Colon (tissue), 2 donors: ENCODE measurements around the gene EIF4G3.
"Not testable (repeated sequence)": the region's sequence is repeated elsewhere in the genome, so short reads cannot be mapped to it uniquely, and the experiment has no call there.

ENCODE experiments used
- FAIRE-seq: peaks from 2 replicates; lab custom pipeline; 2012; peaks lifted over from hg19 to GRCh38; lab: Jason Lieb, UNC
- donor health status: control.
- donor health status: control.

Gene EIF4G3

DNA sequence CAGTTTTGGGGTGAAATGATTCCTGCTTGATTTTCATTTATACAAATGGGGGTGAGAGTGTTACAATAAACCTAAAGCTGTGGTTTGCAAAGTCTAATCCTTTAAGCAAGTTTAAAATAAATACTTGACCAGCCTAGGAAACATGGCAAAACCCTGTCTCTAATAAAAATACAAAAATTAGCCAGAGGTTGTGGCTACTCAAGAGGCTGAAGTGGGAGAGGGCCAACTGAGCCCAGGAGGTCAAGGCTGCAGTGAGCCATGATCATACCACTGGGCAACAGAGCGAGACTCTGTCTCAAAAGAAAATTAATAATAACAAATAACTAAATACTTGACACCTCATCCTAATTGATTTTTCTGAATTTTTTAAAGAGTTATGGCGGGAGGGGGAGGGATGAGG is 110.8 kb downstream of the EIF4G3 start:
- no peak for FAIRE-seq

DNA sequence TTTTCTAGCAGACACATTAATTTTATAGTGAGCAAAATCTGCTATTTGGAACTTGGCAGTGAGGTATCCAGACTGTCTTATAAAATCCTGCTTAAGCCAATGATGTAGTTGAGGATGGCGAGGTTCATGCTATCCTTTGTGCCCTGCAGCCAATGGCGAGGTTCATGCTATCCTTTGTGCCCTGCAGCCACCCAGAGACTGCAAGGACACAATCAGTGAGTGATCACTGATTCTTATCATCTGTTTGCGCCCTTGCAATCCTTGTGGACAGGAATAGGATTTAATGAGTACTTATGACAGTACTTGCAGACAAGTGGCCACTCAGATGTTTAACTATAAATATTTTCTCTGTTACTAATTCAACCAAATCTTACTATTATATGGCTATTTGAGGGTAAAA is 112.6 kb downstream of the EIF4G3 start:
- FAIRE-seq: no peak

DNA sequence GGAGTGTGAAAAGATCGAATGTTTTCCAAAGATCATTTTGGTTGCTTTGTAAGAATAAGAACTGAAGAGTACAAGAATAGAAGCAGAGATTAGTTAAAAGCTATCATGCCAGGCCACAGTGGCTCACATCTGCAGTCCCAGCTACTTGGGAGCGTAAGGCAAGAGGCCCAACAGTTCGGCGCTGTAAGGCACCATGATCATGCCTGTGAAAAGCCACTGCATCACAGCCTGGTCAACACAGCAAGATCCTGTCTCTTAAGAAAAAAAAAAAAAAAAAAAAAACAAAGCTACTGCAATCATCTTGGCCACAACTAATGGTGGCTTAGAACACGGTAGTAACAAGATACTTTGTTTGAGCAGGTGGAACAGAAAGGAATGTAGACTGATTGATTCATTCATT is 116.2 kb downstream of the EIF4G3 start:
- FAIRE-seq: no peak

DNA sequence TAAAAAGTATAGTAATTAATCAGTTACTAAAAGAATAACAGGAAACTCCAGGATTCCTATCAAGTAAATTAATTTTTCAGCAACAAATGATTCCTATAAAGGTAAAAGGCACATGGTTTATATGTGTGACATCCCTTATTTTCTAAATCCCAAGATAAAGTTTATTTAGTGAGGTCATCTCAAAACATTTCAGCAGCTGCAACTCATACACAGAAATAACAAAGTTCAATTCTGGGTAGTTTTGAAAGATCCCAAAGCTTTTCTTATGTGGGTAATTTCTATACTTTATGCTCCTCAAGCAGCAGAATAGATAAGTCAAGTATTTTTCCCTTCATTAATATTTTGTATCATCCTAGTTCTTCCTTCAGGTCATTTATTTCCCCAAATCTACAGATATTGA is 117.7 kb downstream of the EIF4G3 start:
- no peak for FAIRE-seq

DNA sequence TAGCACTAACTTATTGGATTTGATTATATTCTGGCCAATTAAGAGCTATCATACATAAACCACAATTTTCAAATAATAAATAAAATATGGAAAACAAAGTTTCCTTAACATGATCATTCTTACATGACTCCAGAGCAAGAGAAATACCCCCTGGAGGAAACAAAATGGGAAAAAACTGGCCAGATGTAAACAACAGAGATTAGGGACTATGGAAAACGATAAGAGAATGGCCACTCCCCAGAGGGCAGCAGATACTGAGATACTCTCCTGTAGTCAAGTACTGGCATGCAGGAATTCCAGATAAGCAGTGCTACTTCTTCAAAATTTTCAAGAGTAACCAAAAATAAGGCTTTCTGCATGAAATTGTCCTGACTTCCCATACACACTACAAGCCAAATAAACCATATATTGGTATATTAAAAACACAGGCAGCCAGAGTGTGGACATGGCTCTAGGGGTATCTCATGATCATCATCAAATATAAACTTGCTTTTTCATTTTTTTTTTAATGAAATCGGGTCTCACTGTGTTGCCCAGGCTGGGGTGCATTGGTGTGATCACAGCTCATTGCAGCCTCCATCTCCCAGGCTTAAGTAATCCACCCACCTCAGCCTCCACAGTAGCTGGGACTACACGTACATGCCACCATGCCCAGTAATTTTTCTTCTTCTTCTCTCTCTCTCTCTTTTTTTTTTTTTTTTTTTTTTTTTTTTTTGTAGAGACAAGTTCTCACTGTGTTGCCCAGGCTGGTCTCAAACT is 118.5 kb downstream of the EIF4G3 start:
- no peak for FAIRE-seq

DNA sequence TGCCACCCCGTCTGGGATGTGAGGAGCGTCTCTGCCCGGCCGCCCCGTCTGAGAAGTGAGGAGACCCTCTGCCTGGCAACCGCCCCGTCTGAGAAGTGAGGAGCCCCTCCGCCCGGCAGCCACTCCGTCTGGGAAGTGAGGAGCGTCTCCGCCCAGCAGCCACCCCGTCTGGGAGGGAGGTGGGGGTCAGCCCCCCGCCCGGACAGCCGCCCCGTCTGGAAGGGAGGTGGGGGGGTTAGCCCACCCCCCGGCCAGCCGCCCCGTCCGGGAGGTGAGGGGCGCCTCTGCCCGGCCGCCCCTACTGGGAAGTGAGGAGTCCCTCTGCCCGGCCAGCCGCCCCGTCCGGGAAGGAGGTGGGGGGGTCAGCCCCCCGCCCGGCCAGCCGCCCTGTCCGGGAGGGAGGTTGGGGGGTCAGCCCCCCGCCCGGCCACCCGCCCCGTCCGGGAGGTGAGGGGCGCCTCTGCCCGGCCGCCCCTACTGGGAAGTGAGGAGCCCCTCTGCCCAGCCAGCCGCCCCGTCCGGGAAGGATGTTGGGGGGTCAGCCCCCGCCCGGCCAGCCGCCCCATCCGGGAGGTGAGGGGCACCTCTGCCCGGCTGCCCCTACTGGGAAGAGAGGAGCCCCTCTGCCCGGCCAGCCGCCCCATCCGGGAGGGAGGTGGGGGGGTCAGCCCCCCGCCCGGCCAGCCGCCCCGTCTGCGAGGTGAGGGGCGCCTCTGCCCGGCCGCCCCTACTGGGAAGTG is 123.3 kb downstream of the EIF4G3 start:
- FAIRE-seq: not testable (repeated sequence)

DNA sequence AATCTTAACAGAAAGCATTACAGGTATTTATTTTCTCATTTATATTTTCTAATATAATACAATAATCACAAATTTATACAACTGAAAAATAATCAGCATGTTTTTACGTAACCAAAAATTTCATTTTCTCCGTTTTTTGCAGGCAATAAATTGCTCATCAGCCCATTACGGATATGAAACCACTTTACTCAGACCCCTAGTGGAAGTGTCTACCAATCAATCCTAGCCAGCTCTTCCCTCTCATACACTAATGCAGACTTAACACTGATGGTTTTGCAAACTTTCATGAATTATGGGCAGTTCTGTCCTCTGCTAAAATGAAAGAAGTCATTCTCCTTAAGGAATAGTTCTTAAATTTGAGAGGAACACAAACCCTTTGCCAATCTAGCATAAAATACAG is 124.7 kb downstream of the EIF4G3 start:
- no peak for FAIRE-seq

DNA sequence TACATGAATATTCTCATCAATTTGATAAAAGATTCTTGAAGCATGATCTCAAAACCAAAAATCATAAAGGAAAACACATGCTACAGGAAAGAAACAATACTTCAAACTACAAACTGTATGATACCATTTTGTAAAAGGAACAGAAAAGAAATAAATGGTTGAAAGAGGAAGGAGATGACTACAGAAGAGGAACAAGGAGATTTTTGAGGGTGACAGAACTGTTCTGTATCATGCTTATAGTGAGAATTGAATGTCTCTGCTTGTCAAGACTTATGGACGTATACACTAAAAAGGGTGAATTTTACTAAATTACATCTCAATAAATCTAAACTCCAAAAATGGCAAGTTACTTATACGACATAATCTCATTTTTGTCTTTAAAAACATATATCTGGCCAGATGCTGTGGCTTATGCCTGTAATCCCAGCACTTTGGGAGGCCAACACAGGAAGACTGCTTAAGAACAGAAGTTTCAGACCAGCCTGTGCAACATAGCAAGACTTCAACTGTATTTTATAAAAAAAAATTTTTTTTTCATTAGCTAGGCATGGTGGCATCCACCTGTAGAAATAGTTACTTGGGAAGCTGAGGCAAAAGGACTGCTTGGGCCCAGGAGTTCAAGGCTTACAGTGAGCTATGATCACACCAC is 125.4 kb downstream of the EIF4G3 start:
- FAIRE-seq: no peak

DNA sequence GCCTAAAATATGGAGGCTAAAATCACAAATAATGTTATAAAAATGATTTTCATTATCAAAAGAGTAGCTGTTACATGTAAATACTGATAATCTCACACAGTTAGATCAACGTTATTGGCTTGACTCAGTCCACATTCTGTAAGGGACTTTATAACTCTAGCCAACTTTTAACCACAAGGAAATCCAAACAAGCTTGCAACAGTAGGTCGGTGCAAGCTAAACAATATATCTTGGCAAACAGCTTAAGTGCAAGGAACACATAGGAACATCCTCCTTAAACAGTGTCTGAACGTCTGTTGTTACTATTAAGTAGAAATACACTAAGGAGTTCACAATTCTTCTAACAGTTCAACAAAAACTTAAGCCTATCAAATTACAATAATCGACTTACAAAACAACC is 126.7 kb downstream of the EIF4G3 start:
- no peak for FAIRE-seq

DNA sequence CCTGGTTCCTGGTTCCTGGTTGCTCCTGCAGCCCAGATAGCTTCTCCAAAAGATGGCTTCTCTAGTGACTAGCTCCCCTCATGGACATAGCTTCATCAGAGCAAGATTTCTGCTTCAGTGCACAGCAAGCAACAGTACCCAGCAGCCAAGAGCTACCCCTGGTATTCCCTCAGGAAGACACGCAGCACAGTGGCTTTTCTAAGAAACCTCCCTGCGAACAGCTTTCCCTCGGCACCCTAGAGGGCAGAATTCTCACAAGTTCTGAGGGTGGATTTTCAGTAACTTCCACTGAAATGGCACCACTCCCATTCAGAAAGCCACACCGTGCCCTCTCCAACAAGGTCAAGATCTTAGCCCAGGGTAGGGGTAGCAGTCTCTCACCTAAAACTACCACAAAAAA is 128.2 kb downstream of the EIF4G3 start:
- no peak for FAIRE-seq

DNA sequence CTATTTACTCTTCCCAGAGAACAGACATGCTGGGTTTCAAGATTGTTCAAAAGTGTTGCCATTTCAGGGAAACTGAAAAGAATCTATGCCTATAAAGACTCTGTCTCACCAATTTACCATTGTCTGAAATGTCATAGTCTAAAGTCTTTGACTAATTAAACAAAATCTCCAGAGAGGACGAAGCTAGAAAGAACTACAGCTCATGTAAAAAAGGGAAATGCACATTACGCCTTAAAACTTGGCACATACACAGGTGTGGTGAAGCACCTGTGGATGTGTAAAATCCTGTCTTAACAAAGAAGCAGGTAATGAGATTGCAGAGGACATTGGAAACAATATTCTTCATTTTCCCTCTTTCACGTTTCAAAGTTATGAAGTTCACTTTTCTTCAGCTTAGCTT is 130.6 kb downstream of the EIF4G3 start:
- FAIRE-seq: no peak

DNA sequence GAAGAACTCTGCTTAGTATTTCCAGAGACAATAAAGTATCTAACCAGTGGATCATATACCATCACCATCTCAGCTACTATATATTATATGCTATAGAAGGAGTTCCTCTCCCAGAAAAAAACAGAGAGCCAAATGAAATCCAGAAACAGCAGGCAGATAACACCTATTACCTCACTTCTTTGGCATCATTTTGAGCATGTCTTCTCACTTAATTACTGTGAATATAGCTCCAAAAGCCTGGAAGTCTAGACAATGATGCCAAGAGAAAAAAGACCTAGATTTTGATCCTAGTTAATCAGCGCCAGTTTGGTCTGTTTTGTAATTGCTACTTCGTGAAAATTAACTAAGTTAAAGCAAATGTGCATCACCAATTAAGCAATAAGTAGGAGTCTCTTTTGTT is 131.3 kb downstream of the EIF4G3 start:
- FAIRE-seq: no peak

DNA sequence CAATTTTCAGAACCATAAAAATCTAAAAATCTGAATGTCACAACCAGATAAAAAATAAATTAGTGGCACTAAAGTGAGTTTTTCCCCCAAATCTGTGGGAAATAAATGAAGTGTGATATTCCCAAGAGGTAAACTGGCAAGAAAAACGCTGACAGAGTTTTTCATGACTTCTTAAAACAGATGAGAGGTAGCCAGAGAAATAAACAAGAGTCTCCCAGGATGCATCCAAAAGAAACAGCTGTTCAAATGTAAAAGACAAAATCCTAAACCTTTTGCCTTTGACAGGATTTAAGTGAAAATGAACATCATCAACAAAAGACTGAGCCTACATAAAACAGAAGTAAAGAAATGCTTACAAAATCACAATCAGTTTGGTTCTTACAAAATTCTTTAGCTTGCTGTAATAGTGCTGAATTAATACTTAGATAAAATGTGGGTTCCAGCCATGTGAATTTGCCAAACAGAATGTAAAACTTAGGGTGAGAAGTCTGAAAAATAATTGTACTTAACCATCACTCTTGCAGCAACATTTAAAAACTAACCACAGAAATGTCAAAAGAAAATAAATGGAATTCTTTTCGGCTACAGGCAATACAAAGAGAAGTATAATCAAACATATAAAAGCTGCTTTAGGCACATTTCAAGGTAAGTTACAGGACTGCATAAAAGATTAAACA is 133.6 kb downstream of the EIF4G3 start:
- no peak for FAIRE-seq

DNA sequence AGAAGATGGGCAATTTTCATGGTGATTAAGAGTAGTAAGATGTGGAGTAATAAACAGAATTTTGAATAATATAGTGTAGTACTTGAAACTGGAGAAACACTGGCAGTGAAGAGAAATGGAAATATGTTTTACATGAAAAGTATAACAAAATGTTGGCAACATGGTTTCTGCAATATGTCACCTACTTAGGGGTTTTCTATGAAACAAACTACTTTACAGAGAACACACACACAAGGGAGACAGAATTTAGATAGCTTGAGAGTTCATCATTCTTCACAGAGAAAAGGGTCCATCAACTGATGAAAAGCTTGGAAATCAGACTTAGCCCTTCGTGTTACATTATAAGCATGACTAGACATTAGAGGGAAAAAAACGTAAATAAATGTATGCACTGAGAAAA is 135.2 kb downstream of the EIF4G3 start:
- FAIRE-seq: no peak

DNA sequence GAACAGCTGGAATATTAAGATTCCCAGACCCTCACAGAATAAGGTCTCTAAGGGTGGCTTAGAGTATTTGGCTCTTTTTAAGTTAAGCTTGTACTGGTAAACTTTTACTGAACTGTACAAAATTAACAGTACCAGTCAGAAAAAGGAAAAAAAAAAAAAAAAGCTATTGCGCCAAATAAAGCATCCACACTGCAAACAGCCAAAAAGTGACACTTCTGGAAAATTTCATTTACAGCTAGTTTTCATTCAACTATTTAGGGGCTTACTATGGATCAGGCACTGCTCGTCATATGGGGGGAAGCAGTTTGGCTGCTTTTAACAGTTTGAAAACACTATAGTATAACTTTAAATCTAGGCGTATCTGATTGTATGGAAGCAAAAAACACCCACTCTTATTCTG is 139.6 kb downstream of the EIF4G3 start:
- no peak for FAIRE-seq

DNA sequence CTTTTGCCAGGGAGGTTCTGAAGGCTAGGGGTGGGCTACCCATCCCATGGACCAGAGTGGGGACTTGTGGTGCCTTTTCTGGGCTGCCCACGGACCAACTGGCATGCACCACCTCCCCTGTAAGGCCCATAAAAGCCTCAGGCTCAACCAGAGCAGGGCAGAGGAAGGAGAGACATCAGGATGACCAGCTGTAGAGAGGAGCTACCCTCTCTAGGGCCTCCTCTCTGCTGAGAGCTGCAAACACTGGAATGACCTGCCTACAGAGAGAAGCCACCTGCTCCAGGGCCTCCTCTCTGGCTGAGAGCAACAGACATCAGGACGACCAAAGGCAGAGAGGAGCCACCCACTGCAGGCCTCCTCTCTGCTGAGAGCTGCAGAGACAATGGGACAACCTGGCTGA is 140.9 kb downstream of the EIF4G3 start:
- FAIRE-seq: no peak

DNA sequence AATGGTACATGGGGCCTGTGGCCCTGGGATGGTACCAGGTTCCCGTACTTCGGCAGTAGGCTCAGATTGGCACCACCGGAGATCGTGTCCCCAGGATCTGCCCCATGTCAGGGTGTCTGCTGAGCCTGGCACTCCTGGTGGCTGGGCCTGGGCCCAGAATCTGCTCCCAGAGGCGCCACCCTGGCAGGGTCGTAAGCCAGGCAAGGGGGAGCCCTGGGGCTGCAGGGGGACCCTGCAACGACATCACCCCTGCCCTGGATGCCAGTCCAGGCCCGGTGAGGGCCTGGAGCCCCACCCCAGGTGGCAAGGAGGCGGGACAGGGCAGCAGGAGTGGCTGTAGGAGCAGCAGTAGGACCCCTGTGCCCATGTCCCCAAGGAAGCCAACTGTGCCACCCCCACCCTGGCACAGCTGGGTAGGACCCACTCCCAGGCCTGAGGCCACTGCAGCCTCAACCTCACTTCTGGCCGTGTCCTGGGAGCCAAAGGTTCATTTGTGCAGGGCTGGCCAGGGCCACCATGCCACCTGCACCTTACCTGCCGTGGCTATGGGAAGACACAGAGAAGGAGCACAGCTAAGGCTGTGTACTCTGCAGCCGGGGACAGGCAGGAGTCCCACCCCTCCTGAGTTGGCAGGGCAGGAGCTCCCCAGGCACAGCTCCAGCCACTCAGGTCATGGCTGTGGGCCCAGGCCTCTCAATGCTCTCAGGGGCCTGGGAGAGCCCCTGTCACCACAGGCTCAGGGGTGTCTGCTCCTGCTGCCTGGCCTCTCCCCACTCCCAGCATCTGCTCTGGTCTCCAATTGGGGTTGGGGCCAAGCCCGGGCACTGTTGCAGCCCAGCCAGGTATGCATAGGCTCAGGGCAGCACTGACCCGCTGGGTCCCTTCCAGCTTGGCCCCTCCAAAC is 141.7 kb downstream of the EIF4G3 start:
- no peak for FAIRE-seq

DNA sequence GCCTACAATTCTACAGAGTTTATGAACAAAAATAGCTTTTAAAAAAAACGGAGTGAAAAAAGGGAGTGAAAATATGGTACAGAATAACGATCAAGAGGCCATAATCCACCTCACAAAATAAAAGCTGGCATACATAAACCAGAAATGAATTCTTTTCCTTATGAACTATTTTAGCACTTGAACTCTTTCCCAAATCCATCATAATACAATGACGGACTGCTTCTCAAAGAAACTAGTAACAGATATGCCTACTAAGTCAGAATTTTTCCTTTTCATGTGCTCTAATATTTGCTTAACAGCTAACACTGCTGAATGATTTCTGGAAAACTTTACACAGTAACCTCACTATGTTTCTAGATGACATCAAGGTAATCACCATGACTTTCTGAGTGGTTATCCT is 144.0 kb downstream of the EIF4G3 start:
- no peak for FAIRE-seq

DNA sequence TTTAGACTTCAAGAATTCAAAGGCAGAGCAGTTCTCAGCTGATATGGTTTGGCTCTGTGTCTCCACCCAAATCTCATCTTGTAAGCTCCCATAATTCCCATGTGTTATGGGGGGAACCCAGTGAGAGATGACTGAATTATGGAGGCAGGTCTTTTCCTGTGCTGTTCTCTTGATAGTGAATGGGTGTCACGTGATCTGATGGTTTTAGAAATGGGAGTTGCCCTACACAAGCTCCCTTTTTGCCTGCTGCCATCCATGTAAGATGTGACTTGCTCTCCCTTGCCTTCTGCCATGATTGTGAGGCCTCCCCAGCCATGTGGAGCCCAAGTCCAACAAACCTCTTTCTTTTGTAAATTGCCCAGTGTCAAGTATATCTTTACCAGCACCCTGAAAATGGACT is 146.5 kb downstream of the EIF4G3 start:
- FAIRE-seq: no peak

DNA sequence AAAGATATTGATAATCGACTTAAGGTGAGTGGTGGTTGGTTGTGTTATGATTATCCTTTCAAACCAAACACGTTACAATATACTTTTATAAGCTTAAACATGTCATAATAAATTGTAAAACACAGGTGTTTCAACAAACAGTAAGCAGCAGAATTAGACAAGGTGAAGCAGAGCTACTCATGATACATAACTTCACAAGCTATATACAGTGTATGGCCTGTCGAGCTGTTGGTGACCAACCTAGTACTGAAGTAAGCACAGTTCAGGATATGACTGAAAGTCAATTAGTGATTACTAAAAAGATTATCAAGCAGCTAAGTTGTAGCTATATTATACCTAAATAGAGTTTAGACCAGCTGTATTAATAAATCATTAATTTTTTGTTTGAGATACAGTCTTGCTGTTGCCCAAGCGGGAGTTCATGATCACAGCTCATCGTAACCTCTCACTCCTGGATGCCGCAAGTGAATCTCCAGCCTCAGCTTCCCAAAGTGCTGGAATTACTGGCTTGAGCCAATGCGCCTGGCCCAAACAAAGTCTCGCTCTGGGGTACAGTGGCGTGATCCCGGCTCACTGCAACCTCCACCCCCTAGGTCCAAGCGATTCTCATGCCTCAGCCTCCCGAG is 148.1 kb downstream of the EIF4G3 start:
- FAIRE-seq: no peak

DNA sequence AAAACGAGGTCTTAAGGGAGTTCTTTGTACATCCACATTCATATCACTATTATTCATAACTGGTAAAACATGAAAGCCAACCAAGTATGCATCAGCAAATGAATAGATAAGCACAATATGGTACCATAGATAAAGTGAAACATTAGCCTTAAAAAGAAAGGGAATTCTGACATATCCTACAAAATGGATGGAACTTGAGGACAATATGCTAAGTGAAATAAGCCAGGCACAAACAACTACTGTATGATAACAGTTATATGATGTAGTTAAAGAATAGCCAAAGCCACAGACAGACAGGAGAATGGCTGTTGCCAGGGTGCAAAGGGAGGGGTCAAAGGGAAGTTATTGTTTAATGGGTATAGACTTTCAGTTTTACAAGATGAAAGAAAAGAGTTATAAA is 148.9 kb downstream of the EIF4G3 start:
- peak; percentile 70 for FAIRE-seq
